Activated CD8-positive, alpha-beta memory T cell treated with anti-CD3 and anti-CD28 coated beads, Interleukin-2, amount 10 ng/mL, durations not matched to agents 7 days and 5 days (primary cell): ENCODE results near the gene PTPRU. TPM values are rescaled to one million over a fixed set of nuclear protein-coding genes. Genes with fewer than 3 reads are reported as not detected.

Experiments
- ATAC-seq: fragments of 150-1000 bp; cut with Tn5 transposase; one replicate; pipeline ENCODE4 v1.10.0; 2021; ENCODE audit warnings: moderate library complexity
- CTCF ChIA-PET: fragments of 350-600 bp; sonication (Branson Sonifier 250); formaldehyde crosslinking; loops from one replicate; lab custom pipeline; 2021; ENCODE audit warnings: antibody characterized with exemption; lab: Charles Lee
- DNase-seq: peaks from one replicate; pipeline ENCODE4 v3.0.0-alpha.2; 2020
- H3K27ac Mint-ChIP-seq: one replicate; pipeline ENCODE4 v1.8.0; 2021; ENCODE audit warnings: mild to moderate bottlenecking, mixed read lengths
- H3K27me3 Mint-ChIP-seq: one replicate; pipeline ENCODE4 v1.8.0; 2021; ENCODE audit warnings: mixed read lengths
- H3K36me3 Mint-ChIP-seq: one replicate; pipeline ENCODE4 v1.8.0; 2021; ENCODE audit warnings: mild to moderate bottlenecking, mixed read lengths
- H3K4me1 Mint-ChIP-seq: one replicate; pipeline ENCODE4 v1.8.0; 2021; ENCODE audit warnings: mixed read lengths
- H3K4me3 Mint-ChIP-seq: one replicate; pipeline ENCODE4 v1.8.0; 2021; ENCODE audit warnings: mild to moderate bottlenecking, moderate library complexity, mixed read lengths
- H3K9me3 Mint-ChIP-seq: one replicate; pipeline ENCODE4 v1.8.0; 2022; ENCODE audit warnings: low read depth, mixed read lengths
- total RNA-seq, 2 experiments: library from RNA; stranded (reverse); gene quantifications; one replicate each; pipeline ENCODE4 v1.2.3, GENCODE V29; 2021

Gene PTPRU
- total RNA-seq, 2 experiments from 2014 or later, result 0.47 to 0.64 TPM

- H3K9me3 Mint-ChIP-seq, result no peaks in the 10 kb centered on the region
- H3K27ac Mint-ChIP-seq, result no peak overlapping the region
- ATAC-seq (peak; percentile 67), DNase-seq (peak; percentile 46)
- H3K36me3 Mint-ChIP-seq, result no peaks in the 10 kb centered on the region
- peak overlapping the region; percentile 27 for H3K4me3 Mint-ChIP-seq
- CTCF ChIA-PET, result no interaction called here
- H3K4me1 Mint-ChIP-seq, result no peaks in the 10 kb centered on the region
- peaks cover under 1% of the 10 kb centered on the region for H3K27me3 Mint-ChIP-seq
These were observed 46.8 kb downstream of the PTPRU start for GRCh38 chr1:29282924-29283803.

DNA sequence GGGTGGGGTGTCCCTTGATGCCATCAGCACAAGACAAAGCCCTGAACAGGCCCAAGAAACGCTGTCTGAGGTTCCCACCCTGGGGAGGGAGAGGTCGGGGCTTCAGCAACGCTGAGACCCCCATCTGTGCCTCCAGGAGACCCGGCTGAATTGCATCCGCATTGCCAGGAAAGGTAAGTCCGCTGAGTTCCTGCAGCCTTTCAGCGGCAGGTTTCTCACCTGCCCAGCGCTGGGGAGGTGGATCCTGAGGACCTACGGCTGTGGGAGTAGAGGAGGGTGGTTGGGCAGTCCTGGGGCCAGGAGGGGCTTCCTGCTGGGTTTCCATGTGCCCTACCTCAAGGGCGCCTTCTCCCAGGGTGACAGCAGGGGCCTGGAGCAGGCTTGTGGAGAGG, 47.5 kb downstream of the PTPRU start:
- DNase-seq (no peak), ATAC-seq (no peak)
- no peaks in the 10 kb centered on the region for H3K27me3 Mint-ChIP-seq
- no peaks in the 10 kb centered on the region for H3K4me1 Mint-ChIP-seq
- CTCF ChIA-PET, result no interaction called here
- H3K4me3 Mint-ChIP-seq, result peak overlapping the region; percentile 27
- no peaks in the 10 kb centered on the region for H3K9me3 Mint-ChIP-seq
- H3K36me3 Mint-ChIP-seq, result no peaks in the 10 kb centered on the region
- no peak overlapping the region for H3K27ac Mint-ChIP-seq

- no peak overlapping the region for H3K27ac Mint-ChIP-seq
- no peak overlapping the region for H3K4me3 Mint-ChIP-seq
- ATAC-seq, result no peak
- H3K9me3 Mint-ChIP-seq, result no peaks in the 10 kb centered on the region
- H3K4me1 Mint-ChIP-seq, result no peaks in the 10 kb centered on the region
- no peak for DNase-seq
- no peaks in the 10 kb centered on the region for H3K36me3 Mint-ChIP-seq
- H3K27me3 Mint-ChIP-seq, result no peaks in the 10 kb centered on the region
- CTCF ChIA-PET, result no interaction called here
These were observed 48.1 kb downstream of the PTPRU start for GRCh38 chr1:29284286-29284960.

DNA sequence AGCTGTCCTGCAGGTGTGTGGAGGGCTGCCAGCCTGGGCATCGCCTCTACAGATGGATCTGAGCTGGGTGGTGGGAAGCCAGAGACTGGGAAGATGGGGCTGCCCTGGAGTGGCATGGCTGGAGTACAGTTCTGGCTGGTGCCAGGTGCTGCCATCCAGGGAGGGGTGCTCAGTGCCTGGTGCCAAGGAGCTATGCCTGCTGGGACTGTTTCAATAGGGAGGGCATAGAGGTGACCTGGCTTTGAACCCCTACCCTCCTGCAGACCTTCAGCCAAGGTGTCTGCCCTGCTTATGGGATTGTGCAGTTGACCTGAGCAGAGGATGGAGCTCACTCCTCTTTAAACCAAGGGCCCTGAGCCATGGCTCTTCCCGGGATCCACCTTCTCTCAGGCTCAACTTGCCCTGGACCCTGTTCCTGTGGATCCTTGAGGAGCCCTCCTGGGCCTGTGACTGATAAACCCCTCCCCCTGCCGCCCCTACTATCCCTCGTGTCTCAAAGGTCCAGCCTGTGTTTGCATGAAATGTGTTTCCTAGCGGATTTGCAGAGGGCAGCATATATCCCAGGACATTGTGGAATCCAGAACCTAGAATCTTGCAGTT, 48.7 kb downstream of the PTPRU start:
- CTCF ChIA-PET, result no interaction called here

DNA sequence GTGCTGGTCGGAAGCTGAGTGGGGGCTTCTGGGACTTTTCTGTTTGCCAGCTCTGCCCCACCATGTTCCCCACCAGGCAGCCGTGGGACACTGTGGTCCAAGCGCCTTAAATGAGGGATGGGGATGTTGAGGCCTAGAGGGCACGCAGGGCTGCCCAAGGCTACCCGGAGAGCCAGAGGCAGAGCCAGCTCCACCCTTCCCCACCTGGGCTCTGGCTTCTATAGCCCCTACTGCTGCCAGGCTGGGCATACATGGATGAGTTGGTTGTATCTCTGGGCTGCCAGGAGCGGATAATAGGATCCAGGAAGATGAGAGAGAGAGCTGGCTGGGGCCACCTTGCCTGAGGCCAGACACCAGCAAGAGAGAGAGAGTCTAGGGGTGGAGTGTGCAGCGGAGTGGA, 49.4 kb downstream of the PTPRU start:
- ATAC-seq (no peak), DNase-seq (no peak)
- CTCF ChIA-PET, result no interaction called here
- Mint-ChIP-seq H3K27ac (no peak overlapping the region), H3K4me3 (no peak overlapping the region), H3K27me3 (no peaks in the 10 kb centered on the region), H3K9me3 (no peaks in the 10 kb centered on the region), H3K36me3 (no peaks in the 10 kb centered on the region), H3K4me1 (no peaks in the 10 kb centered on the region)

More for the DNA sequence above, 48.7 kb downstream of the PTPRU start:
- no peaks in the 10 kb centered on the region for H3K9me3 Mint-ChIP-seq
- H3K36me3 Mint-ChIP-seq, result no peaks in the 10 kb centered on the region
- H3K4me3 Mint-ChIP-seq, result no peak overlapping the region
- ATAC-seq (no peak), DNase-seq (no peak)
- H3K4me1 Mint-ChIP-seq, result no peaks in the 10 kb centered on the region
- no peak overlapping the region for H3K27ac Mint-ChIP-seq
- no peaks in the 10 kb centered on the region for H3K27me3 Mint-ChIP-seq

DNA sequence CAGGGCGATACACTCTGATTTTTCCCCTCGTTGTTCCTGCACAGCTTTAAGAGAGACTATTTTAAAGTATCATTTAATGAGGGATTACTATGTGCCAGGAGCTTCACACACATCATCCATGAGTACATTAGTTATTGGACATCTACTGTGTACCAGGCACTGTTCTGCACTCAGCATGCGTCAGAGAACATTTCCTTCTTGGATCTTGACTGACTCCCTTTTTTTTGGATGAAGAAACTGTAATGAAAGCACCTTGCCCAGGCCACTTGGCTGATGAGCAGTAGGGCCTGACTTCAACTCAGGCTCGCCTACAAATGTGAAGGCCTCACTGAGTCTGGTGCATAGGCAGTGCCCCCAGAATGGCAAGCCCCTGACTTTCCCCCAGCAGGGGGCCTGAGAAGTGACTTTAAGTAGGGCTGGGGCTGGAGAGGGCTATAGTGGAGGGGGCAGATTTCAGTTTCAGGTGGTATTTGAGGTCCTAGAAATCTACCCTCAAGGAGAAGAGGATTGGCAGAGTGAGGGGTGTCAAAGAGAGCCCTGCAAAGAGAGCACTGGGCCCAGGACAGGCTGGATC, 50.0 kb downstream of the PTPRU start:
- Mint-ChIP-seq H3K9me3 (no peaks in the 10 kb centered on the region), H3K4me1 (no peaks in the 10 kb centered on the region), H3K27me3 (no peaks in the 10 kb centered on the region), H3K4me3 (no peak overlapping the region), H3K36me3 (no peaks in the 10 kb centered on the region), H3K27ac (no peak overlapping the region)
- CTCF ChIA-PET, result no interaction called here
- DNase-seq, result no peak
- no peak for ATAC-seq

GRCh38 chr1:29289493-29289892, 53.2 kb downstream of the PTPRU start:
- H3K27ac Mint-ChIP-seq, result no peak overlapping the region
- H3K27me3 Mint-ChIP-seq, result peaks cover 2% of the 10 kb centered on the region
- no peaks in the 10 kb centered on the region for H3K4me1 Mint-ChIP-seq
- H3K9me3 Mint-ChIP-seq, result no peaks in the 10 kb centered on the region
- H3K4me3 Mint-ChIP-seq, result no peak overlapping the region
- no peak for ATAC-seq
- no peaks in the 10 kb centered on the region for H3K36me3 Mint-ChIP-seq
- CTCF ChIA-PET, result no interaction called here
- no peak for DNase-seq

DNA sequence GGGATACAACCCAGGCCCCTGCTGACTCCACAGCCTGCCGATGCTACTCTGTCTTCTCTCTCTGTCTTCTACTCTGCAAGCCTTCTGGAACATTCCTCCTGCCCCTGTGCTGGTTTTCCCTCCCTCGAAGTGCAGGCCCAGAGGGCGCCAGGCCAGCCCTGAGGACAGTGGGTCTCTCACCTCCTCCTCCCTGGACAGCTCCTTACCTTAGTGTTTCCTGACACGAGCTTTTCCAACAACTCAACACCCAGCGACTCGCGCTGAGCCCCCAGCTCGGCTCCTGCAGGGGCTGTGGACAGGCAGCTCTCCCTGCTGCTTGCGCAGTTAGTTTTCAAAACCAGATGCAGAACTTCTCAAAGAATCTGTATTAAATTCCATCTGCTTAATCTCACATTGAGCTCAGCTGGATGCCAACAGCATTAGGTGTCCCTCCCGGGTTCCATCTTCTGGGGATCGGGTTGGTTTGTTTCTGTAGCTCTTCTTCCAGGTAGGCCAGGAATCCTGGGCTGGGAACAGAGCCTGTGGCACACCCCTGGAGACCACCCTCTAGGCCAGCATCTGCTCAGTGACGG, 54.2 kb downstream of the PTPRU start:
- Mint-ChIP-seq H3K4me1 (no peaks in the 10 kb centered on the region), H3K27ac (no peak overlapping the region), H3K4me3 (no peak overlapping the region), H3K27me3 (peaks cover 11% of the 10 kb centered on the region), H3K9me3 (no peaks in the 10 kb centered on the region), H3K36me3 (no peaks in the 10 kb centered on the region)
- no peak for DNase-seq
- ATAC-seq, result no peak
- CTCF ChIA-PET, result interaction anchor here (0.6 kb wide), 1 partner anchor 51 kb away, joined by 3 read pairs; no protein-coding TSS in a partner anchor

- no peak for DNase-seq
These were observed 55.4 kb downstream of the PTPRU start for GRCh38 chr1:29291756-29292155.

DNA sequence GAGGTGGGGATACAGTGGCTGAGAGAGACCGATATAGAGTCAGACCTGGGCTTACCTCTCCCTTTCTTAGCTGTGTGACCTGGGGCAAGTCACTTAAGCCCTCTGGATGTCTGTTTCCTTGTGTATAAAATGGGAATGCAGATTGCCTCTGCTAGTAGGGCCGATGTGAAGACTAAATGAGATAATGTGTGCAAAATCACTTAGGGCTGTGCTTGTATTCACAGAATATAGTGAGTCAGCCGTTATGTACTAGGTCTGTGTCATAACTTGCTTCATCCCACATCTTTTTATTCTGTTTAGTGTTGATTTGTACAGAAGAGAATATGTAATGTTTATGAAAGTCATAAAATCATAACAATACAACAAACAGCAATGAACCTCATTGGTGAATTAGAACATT, 56.0 kb downstream of the PTPRU start:
- Mint-ChIP-seq H3K4me1 (no peaks in the 10 kb centered on the region), H3K4me3 (no peak overlapping the region), H3K27me3 (peaks cover 12% of the 10 kb centered on the region), H3K9me3 (no peaks in the 10 kb centered on the region), H3K27ac (no peak overlapping the region), H3K36me3 (no peaks in the 10 kb centered on the region)
- CTCF ChIA-PET, result no interaction called here
- ATAC-seq, result no peak
- DNase-seq, result no peak

More at GRCh38 chr1:29291756-29292155, 55.4 kb downstream of the PTPRU start:
- no peaks in the 10 kb centered on the region for H3K9me3 Mint-ChIP-seq
- no peak for ATAC-seq
- CTCF ChIA-PET, result no interaction called here
- H3K27me3 Mint-ChIP-seq, result peaks cover 12% of the 10 kb centered on the region
- H3K4me3 Mint-ChIP-seq, result no peak overlapping the region
- no peaks in the 10 kb centered on the region for H3K4me1 Mint-ChIP-seq
- no peaks in the 10 kb centered on the region for H3K36me3 Mint-ChIP-seq
- H3K27ac Mint-ChIP-seq, result no peak overlapping the region

DNA sequence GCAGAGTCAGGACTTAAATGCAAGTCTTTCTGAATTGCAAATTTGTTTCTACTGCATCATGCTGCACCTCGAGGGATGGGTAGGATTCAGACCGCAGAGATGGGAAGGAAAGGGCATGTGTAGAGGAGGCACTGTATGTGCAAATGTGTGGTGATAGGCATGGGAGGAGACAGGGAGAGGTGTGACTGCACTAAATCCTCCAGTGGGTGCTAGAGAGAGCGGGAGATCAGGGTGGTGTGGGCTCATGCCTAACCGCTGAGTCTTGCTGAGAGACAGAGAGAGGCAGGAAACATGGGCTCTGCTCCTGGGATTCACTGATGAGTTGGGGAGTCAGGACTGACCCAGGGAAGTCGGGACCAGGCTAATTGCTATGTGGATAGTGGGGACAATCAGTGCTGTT, 61.1 kb downstream of the PTPRU start:
- no peaks in the 10 kb centered on the region for H3K36me3 Mint-ChIP-seq
- H3K27me3 Mint-ChIP-seq, result peaks cover 18% of the 10 kb centered on the region
- no peak overlapping the region for H3K4me3 Mint-ChIP-seq
- no peak for DNase-seq
- no peak for ATAC-seq
- CTCF ChIA-PET, result no interaction called here
- no peaks in the 10 kb centered on the region for H3K4me1 Mint-ChIP-seq
- no peaks in the 10 kb centered on the region for H3K9me3 Mint-ChIP-seq
- no peak overlapping the region for H3K27ac Mint-ChIP-seq

- Mint-ChIP-seq H3K36me3 (no peaks in the 10 kb centered on the region), H3K27me3 (peaks cover 17% of the 10 kb centered on the region), H3K27ac (no peak overlapping the region), H3K4me3 (no peak overlapping the region), H3K9me3 (no peaks in the 10 kb centered on the region), H3K4me1 (no peaks in the 10 kb centered on the region)
- CTCF ChIA-PET, result no interaction called here
- no peak for ATAC-seq
- DNase-seq, result no peak
These were observed 61.9 kb downstream of the PTPRU start for GRCh38 chr1:29298246-29298645.

DNA sequence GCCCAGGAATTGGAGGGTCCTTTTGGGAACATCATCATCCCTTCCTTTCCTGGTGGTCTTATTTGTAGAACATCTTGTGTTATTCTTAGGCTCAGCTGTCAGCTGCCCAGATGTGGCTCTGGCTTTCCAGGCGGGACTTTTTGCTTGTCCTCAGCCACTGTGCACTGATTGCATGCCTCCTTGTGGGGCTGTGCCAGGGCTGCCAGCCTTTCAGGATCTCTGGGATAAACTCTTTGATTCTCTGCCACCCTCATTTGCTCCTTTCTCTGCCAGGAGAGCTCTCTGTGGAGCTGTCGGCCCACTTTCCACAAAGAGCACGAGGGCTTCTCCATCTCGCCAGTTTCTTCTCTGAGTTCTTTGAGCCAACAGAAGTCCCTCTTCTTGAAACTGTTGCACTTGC, 63.1 kb downstream of the PTPRU start:
- CTCF ChIA-PET, result no interaction called here
- H3K27me3 Mint-ChIP-seq, result peaks cover 17% of the 10 kb centered on the region
- no peak for ATAC-seq

More for the DNA sequence above, 63.1 kb downstream of the PTPRU start:
- no peaks in the 10 kb centered on the region for H3K9me3 Mint-ChIP-seq
- H3K4me1 Mint-ChIP-seq, result no peaks in the 10 kb centered on the region
- no peaks in the 10 kb centered on the region for H3K36me3 Mint-ChIP-seq
- H3K4me3 Mint-ChIP-seq, result no peak overlapping the region
- no peak for DNase-seq
- no peak overlapping the region for H3K27ac Mint-ChIP-seq
